Testis (tissue), 2 donors: Measurements from ENCODE around the gene EHD2.

Source experiments
- CTCF ChIP-seq, 3 experiments: fragments of 450-650 bp in 2 of 3; fragments of 200-600 bp in 1 of 3; sonication (generic) in 1 of 3; IDR thresholded peaks; one replicate each; pipeline ENCODE4 v1.5.1; 2016 to 2019; ENCODE audit warnings: antibody characterized with exemption in 3 of 3, mild to moderate bottlenecking in 2 of 3, moderate library complexity in 1 of 3
- POLR2A ChIP-seq: fragments of 450-650 bp; IDR thresholded peaks from one replicate; pipeline ENCODE4 v1.6.1; 2017; ENCODE audit warnings: antibody characterized with exemption, mild to moderate bottlenecking, moderate library complexity

GRCh38 chr19:47711652-47712242 is 1.5 kb upstream of the EHD2 start:
- TF ChIP-seq CTCF (IDR thresholded peaks at IDR 0.05) (no peak), POLR2A (no peak)
